OCI-LY1 (cell line): ENCODE measurements around the gene PPP1R14D.

Experiments used
- EZH2 ChIP-seq: fragments of 200-600 bp; sonication (generic), shearing (Covaris generic); IDR thresholded peaks from 2 replicates; pipeline ENCODE4 v1.8.0; 2017; ENCODE audit warnings: borderline replicate concordance, mixed run types, mild to moderate bottlenecking, antibody characterized with exemption, low read length, moderate library complexity, mixed read lengths
- TF ChIP-seq, protein P1 (sequence below): fragments of 200-600 bp; sonication (generic), shearing (Covaris generic); IDR thresholded peaks from 2 replicates; pipeline ENCODE4 v1.5.1; 2017; ENCODE audit warnings: mild to moderate bottlenecking, antibody characterized with exemption, low read length, moderate library complexity, mixed read lengths

DNA sequence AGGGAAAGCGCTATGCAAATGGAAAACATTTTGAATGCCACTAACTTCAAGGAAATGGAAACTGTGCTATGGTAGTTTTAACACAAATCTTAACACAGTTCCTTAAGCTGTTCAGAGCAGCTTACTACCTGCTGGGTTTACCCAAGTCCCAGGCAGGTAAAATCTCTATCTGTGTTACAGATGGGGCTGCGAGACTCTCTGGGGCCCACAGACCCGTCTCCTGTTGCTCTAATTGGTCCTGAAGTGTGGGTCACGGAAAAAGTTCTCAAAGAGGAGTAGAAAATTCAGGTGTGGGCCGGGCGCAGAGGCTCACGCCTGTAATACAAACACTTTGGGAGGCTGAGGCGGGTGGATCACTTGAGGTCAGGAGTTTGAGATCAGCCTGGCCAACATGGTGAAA lies 38.5 kb downstream of the PPP1R14D start:
- TF ChIP-seq, protein P1, sequence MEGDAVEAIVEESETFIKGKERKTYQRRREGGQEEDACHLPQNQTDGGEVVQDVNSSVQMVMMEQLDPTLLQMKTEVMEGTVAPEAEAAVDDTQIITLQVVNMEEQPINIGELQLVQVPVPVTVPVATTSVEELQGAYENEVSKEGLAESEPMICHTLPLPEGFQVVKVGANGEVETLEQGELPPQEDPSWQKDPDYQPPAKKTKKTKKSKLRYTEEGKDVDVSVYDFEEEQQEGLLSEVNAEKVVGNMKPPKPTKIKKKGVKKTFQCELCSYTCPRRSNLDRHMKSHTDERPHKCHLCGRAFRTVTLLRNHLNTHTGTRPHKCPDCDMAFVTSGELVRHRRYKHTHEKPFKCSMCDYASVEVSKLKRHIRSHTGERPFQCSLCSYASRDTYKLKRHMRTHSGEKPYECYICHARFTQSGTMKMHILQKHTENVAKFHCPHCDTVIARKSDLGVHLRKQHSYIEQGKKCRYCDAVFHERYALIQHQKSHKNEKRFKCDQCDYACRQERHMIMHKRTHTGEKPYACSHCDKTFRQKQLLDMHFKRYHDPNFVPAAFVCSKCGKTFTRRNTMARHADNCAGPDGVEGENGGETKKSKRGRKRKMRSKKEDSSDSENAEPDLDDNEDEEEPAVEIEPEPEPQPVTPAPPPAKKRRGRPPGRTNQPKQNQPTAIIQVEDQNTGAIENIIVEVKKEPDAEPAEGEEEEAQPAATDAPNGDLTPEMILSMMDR = no peak
- no peak for TF ChIP-seq EZH2
